ENCODE results near the gene PCNX2. TPM values are rescaled to one million over a fixed set of nuclear protein-coding genes. Genes with fewer than 3 reads are reported as not detected.

Gene PCNX2
- total RNA-seq, 1 experiment from 2014 or later: 15.3 TPM

DNA sequence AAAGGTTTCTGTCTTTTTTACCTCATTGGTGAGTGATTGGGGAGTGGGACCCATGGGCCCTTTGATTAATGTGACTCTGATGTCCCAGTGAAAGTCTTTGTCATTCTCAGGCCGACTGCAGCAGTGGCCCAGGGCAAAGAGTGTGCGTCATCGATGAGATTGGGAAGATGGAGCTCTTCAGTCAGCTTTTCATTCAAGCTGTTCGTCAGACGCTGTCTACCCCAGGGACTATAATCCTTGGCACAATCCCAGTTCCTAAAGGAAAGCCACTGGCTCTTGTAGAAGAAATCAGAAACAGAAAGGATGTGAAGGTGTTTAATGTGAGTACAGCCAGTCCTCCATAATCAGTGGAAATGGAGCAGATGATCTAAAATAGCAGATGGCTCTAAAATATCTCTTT, 325.7 kb downstream of the PCNX2 start (continued):
- TF ChIP-seq, protein P1, sequence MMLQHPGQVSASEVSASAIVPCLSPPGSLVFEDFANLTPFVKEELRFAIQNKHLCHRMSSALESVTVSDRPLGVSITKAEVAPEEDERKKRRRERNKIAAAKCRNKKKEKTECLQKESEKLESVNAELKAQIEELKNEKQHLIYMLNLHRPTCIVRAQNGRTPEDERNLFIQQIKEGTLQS (IDR thresholded peaks at IDR 0.05): no peak
- TF ChIP-seq, protein P2, sequence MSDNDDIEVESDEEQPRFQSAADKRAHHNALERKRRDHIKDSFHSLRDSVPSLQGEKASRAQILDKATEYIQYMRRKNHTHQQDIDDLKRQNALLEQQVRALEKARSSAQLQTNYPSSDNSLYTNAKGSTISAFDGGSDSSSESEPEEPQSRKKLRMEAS (IDR thresholded peaks at IDR 0.05): no peak
- TF ChIP-seq CBX3 (IDR thresholded peaks at IDR 0.05; ENCODE audit: low read depth): no peak

DNA sequence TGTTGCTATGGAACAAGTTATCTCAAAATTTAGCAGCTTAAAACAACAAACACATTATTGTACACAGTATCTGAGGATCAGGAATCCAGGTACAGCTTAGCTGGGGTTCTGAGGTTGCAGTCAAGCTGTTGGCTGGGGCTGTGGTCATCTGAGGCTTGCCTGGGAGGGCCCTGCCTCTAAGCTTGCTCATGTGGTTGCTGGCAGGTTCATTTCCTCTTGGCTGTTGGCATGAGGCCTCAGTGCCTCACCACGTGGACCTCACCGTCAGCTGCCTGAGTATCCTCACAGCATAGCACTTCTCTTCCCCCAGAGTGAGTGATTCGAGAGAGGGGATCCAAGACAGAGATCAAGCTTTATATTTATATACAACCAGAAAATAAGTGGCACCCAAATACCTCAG, 326.6 kb downstream of the PCNX2 start:
- Histone ChIP-seq H3K4me2 (ENCODE audit: low read length) (no peak overlapping the region), H3K79me2 (ENCODE audit: insufficient read depth, low read length) (0 out of 2 replicates have a peak, but pooled peaks cover 5% of the 10 kb centered on the region), H3K27me3 (ENCODE audit: insufficient read depth, low read length) (no peaks in the 10 kb centered on the region), H3K9ac (ENCODE audit: low read length) (no peak overlapping the region), H4K20me1 (ENCODE audit: insufficient read depth) (no peaks in the 10 kb centered on the region), H3K9me2 (ENCODE audit: insufficient read depth) (no peaks in the 10 kb centered on the region), H3K27ac (ENCODE audit: low read depth, low read length) (no peak overlapping the region), H3K4me1 (ENCODE audit: control insufficient read depth in 1 of 2, insufficient read depth in 2 of 2, low read length in 2 of 2) (no peaks in the 10 kb centered on the region), H3K36me3 (ENCODE audit: control insufficient read depth in 1 of 2, insufficient read depth in 2 of 2, low read length in 2 of 2) (peaks cover 5 to 23% of the 10 kb centered on the region in 2 experiments; a peak in 3 of 4 replicates), H3K9me3 (ENCODE audit: control insufficient read depth in 1 of 2, insufficient read depth in 1 of 2, low read depth in 1 of 2, low read length in 2 of 2) (peaks cover 4% of the 10 kb centered on the region in 2 experiments; a peak in 2 of 4 replicates), H3K4me3 (replicated peaks in 1 of 2; ENCODE audit: low read depth in 1 of 2, low read length in 2 of 2) (no peak overlapping the region), H2AFZ (ENCODE audit: low read depth, low read length, poor library complexity, severe bottlenecking) (no peak overlapping the region)
- ChIA-PET POLR2A (no interaction called here), RAD21 (ENCODE audit: low non-redundant PET in 1 of 2, low total read pairs in 2 of 2, uncharacterized antibody in 2 of 2, unreplicated experiment in 2 of 2) (no interaction called here), CTCF (no interaction called here)
- intact Hi-C loops (cut with micrococcal nuclease): no loop called here
- DNase-seq (ENCODE audit: low read depth, low spot score) (no peak), ATAC-seq (no peak)
- BruUV-seq (replicated peaks): no TSS peak
- TF ChIP-seq POLR2A (IDR thresholded peaks at IDR 0.05; ENCODE audit: borderline replicate concordance, extremely low read depth, insufficient read depth, insufficient read length) (no peak), TCF7L2 (IDR thresholded peaks at IDR 0.05; ENCODE audit: borderline replicate concordance, extremely low read depth, insufficient read depth, insufficient read length) (no peak), CEBPB (IDR thresholded peaks at IDR 0.05; ENCODE audit: low read depth) (no peak), SIN3A (IDR thresholded peaks at IDR 0.05; ENCODE audit: low read depth) (no peak), POLR2AphosphoS5 (IDR thresholded peaks at IDR 0.05; ENCODE audit: low read depth, low read length) (no peak), RAD21 (IDR thresholded peaks at IDR 0.05; ENCODE audit: low read depth) (no peak)
- TF ChIP-seq, protein P3, sequence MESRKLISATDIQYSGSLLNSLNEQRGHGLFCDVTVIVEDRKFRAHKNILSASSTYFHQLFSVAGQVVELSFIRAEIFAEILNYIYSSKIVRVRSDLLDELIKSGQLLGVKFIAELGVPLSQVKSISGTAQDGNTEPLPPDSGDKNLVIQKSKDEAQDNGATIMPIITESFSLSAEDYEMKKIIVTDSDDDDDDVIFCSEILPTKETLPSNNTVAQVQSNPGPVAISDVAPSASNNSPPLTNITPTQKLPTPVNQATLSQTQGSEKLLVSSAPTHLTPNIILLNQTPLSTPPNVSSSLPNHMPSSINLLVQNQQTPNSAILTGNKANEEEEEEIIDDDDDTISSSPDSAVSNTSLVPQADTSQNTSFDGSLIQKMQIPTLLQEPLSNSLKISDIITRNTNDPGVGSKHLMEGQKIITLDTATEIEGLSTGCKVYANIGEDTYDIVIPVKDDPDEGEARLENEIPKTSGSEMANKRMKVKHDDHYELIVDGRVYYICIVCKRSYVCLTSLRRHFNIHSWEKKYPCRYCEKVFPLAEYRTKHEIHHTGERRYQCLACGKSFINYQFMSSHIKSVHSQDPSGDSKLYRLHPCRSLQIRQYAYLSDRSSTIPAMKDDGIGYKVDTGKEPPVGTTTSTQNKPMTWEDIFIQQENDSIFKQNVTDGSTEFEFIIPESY (IDR thresholded peaks at IDR 0.05; ENCODE audit: extremely low read depth, insufficient replicate concordance, low read length): no peak
- TF ChIP-seq, protein P1 (IDR thresholded peaks at IDR 0.05): no peak
- TF ChIP-seq, protein P4, sequence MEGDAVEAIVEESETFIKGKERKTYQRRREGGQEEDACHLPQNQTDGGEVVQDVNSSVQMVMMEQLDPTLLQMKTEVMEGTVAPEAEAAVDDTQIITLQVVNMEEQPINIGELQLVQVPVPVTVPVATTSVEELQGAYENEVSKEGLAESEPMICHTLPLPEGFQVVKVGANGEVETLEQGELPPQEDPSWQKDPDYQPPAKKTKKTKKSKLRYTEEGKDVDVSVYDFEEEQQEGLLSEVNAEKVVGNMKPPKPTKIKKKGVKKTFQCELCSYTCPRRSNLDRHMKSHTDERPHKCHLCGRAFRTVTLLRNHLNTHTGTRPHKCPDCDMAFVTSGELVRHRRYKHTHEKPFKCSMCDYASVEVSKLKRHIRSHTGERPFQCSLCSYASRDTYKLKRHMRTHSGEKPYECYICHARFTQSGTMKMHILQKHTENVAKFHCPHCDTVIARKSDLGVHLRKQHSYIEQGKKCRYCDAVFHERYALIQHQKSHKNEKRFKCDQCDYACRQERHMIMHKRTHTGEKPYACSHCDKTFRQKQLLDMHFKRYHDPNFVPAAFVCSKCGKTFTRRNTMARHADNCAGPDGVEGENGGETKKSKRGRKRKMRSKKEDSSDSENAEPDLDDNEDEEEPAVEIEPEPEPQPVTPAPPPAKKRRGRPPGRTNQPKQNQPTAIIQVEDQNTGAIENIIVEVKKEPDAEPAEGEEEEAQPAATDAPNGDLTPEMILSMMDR (IDR thresholded peaks at IDR 0.05 in 2 of 3, conservative IDR thresholded peaks at IDR 0.05 in 1 of 3; ENCODE audit: borderline replicate concordance in 1 of 3, insufficient read depth in 1 of 3, low read depth in 2 of 3, low read length in 2 of 3): no peak

All from HCT116 (cell line).